ENCODE data around the gene MPDU1.

The MPDU1 gene

GRCh38 chr17:7560172-7561027 lies 23.3 kb upstream of the MPDU1 start:
- peak in 1 of 2 donors; percentile 20 for DNase-seq (ENCODE audit: low read depth in 2 of 2)

- peak; percentile 74 to 76 for DNase-seq (ENCODE audit: low read depth in 2 of 2)
These were observed 22.6 kb upstream of the MPDU1 start for GRCh38 chr17:7561028-7561575.

- peak; percentile 76 to 91 for DNase-seq (ENCODE audit: low read depth in 2 of 2)
These were observed 22.0 kb upstream of the MPDU1 start, which contains the start of gene SENP3 for GRCh38 chr17:7561589-7562207. TSS of gene SENP3 (plus strand) at chr17:7561919. CDS start at chr17:7563077, 1,158 bp downstream.

- DNase-seq (ENCODE audit: low read depth in 2 of 2), result no peak
These were observed 21.4 kb upstream of the MPDU1 start for GRCh38 chr17:7562208-7562605.

- DNase-seq (ENCODE audit: low read depth in 2 of 2), result no peak
These were observed 20.4 kb upstream of the MPDU1 start for GRCh38 chr17:7563115-7563869.

- no peak for DNase-seq (ENCODE audit: low read depth in 2 of 2)
These were observed 14.1 kb upstream of the MPDU1 start for GRCh38 chr17:7569571-7569970.

- DNase-seq (ENCODE audit: low read depth in 2 of 2), result no peak
These were observed 13.3 kb upstream of the MPDU1 start for GRCh38 chr17:7570351-7570750.

GRCh38 chr17:7572338-7572587 lies 11.4 kb upstream of the MPDU1 start:
- DNase-seq (ENCODE audit: low read depth in 2 of 2), result peak in 1 of 2 donors; percentile 99

GRCh38 chr17:7572588-7573323 lies 10.9 kb upstream of the MPDU1 start:
- peak in 1 of 2 donors; percentile 99 for DNase-seq (ENCODE audit: low read depth in 2 of 2)

- peak; percentile 88 to 92 for DNase-seq (ENCODE audit: low read depth in 2 of 2)
These were observed 10.2 kb upstream of the MPDU1 start for GRCh38 chr17:7573324-7574080.

GRCh38 chr17:7574176-7574953 lies 9.3 kb upstream of the MPDU1 start:
- DNase-seq (ENCODE audit: low read depth in 2 of 2), result no peak

- no peak for DNase-seq (ENCODE audit: low read depth in 2 of 2)
These were observed 8.2 kb upstream of the MPDU1 start for GRCh38 chr17:7575481-7575883.

GRCh38 chr17:7575959-7576358 lies 7.7 kb upstream of the MPDU1 start:
- DNase-seq (ENCODE audit: low read depth in 2 of 2), result no peak

GRCh38 chr17:7576432-7576937 lies 7.2 kb upstream of the MPDU1 start:
- no peak for DNase-seq (ENCODE audit: low read depth in 2 of 2)

- no peak for DNase-seq (ENCODE audit: low read depth in 2 of 2)
These were observed 6.1 kb upstream of the MPDU1 start for GRCh38 chr17:7577327-7578199.

- peak; percentile 65 to 70 for DNase-seq (ENCODE audit: low read depth in 2 of 2)
These were observed 4.4 kb upstream of the MPDU1 start, which contains the start of gene CD68 for GRCh38 chr17:7579001-7579833. TSS of gene CD68 (plus strand) at chr17:7579638. CDS start at chr17:7579678, 40 bp downstream.

- no peak for DNase-seq (ENCODE audit: low read depth in 2 of 2)
These were observed 3.6 kb upstream of the MPDU1 start for GRCh38 chr17:7579834-7580603.
